Endothelial cell (in vitro differentiated cells): Measurements from ENCODE around the gene LRBA. TPM values are rescaled to one million over a fixed set of nuclear protein-coding genes. Genes with fewer than 3 reads are reported as not detected.

Experiments used
- DNase-seq: peaks from one replicate; pipeline ENCODE4 v3.0.0; 2021; ENCODE audit warnings: low spot score
- H3K27ac Mint-ChIP-seq: one replicate; pipeline ENCODE4 v1.8.0; 2021; ENCODE audit warnings: mixed read lengths, inconsistent platforms; ENCODE audit not compliant: unreplicated experiment
- H3K27me3 Mint-ChIP-seq: one replicate; pipeline ENCODE4 v1.8.0; 2021; ENCODE audit warnings: mild to moderate bottlenecking, moderate library complexity, mixed read lengths, inconsistent platforms; ENCODE audit not compliant: unreplicated experiment
- H3K36me3 Mint-ChIP-seq: one replicate; pipeline ENCODE4 v1.8.0; 2021; ENCODE audit warnings: mild to moderate bottlenecking, low read depth, mixed read lengths, inconsistent platforms; ENCODE audit not compliant: unreplicated experiment
- H3K4me1 Mint-ChIP-seq: one replicate; pipeline ENCODE4 v1.8.0; 2021; ENCODE audit warnings: mild to moderate bottlenecking, mixed read lengths, inconsistent platforms; ENCODE audit not compliant: unreplicated experiment
- H3K4me3 Mint-ChIP-seq: one replicate; pipeline ENCODE4 v1.8.0; 2021; ENCODE audit warnings: mild to moderate bottlenecking, mixed read lengths, inconsistent platforms; ENCODE audit not compliant: unreplicated experiment
- H3K9me3 Mint-ChIP-seq: one replicate; pipeline ENCODE4 v1.8.0; 2021; ENCODE audit warnings: mixed read lengths, inconsistent platforms; ENCODE audit not compliant: unreplicated experiment
- total RNA-seq: library from RNA; stranded (reverse); fragmentation: NEBNext Ultra II Directional; extraction: Animal tissue kit (Norgen Biotek cat#: 25700); gene quantifications from one replicate; pipeline ENCODE4 v1.2.1, GENCODE V29; 2021; ENCODE audit not compliant: unreplicated experiment
- TF ChIP-seq, protein P1 (sequence below): fragments of 200-600 bp; sonication (generic); IDR thresholded peaks from one replicate; pipeline ENCODE4 v1.5.0; 2021; ENCODE audit warnings: antibody characterized with exemption; ENCODE audit not compliant: unreplicated experiment

LRBA gene
- total RNA-seq, 1 donor from 2014 or later: 44.3 TPM

DNA sequence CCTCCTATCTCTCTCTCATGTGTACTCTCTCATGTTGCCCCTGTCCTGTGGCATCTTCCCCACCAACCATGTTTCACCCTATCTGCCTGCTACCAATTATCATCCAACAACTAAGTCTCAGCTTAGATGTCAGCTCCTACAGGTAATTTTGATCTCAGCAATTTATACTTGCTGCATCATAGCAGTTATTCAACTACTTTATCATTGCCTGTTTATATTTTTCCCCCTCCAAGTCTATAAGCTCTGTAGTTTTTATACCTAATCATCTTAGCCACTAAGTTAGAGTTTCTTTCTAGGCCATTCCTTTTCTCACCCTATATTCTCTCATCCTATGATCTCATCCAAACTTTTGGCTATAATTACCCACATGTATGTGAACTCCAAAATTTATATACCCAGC is 382.4 kb downstream of the LRBA start:
- DNase-seq: no peak
- H3K36me3 Mint-ChIP-seq: no peaks in the 10 kb centered on the region
- no peak overlapping the region for H3K4me3 Mint-ChIP-seq
- H3K27me3 Mint-ChIP-seq: no peaks in the 10 kb centered on the region
- TF ChIP-seq, protein P1, sequence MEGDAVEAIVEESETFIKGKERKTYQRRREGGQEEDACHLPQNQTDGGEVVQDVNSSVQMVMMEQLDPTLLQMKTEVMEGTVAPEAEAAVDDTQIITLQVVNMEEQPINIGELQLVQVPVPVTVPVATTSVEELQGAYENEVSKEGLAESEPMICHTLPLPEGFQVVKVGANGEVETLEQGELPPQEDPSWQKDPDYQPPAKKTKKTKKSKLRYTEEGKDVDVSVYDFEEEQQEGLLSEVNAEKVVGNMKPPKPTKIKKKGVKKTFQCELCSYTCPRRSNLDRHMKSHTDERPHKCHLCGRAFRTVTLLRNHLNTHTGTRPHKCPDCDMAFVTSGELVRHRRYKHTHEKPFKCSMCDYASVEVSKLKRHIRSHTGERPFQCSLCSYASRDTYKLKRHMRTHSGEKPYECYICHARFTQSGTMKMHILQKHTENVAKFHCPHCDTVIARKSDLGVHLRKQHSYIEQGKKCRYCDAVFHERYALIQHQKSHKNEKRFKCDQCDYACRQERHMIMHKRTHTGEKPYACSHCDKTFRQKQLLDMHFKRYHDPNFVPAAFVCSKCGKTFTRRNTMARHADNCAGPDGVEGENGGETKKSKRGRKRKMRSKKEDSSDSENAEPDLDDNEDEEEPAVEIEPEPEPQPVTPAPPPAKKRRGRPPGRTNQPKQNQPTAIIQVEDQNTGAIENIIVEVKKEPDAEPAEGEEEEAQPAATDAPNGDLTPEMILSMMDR: no peak
- no peaks in the 10 kb centered on the region for H3K4me1 Mint-ChIP-seq
- H3K27ac Mint-ChIP-seq: no peak overlapping the region
- H3K9me3 Mint-ChIP-seq: no peaks in the 10 kb centered on the region

DNA sequence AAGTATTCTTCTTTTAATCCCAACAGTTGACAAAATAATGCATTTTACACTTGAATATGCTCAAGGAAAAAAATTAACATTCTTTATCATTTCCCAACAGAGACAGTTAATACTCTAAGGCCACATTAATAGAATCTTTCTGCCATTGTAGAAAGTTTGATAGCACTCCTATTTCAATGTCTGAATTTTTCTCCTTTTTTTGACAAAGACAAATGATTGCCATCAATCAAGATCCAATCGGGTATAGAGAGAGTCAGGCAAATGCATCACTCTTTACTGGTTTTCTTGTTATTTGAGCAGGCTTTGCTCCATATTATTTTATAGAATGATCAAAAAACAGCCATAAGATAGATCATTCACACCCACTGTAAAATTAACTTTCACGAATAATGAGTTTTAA is 387.0 kb downstream of the LRBA start:
- Mint-ChIP-seq H3K27me3 (no peaks in the 10 kb centered on the region), H3K9me3 (no peaks in the 10 kb centered on the region), H3K4me1 (peaks cover 4% of the 10 kb centered on the region), H3K4me3 (no peak overlapping the region), H3K36me3 (no peaks in the 10 kb centered on the region), H3K27ac (no peak overlapping the region)
- no peak for DNase-seq
- TF ChIP-seq, protein P1: no peak

DNA sequence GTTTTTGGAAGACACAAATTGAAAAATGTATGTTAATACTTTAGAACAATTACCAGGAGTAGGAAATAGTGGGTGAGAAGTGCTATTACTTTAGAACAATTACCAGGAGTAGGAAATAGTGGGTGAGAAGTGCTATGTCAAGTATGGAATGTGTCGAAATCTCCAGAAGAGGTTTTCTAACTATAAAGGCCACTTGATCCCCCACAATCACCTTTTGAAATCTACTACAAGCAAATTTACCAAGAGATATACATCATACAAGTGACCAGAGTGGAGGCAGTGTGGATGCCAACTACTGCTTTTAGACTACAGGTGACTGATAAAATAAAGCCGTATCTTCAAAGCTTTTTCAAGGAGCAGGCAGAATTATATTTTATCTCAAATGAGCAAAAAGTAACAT is 390.1 kb downstream of the LRBA start:
- TF ChIP-seq, protein P1: no peak
- Mint-ChIP-seq H3K27me3 (no peaks in the 10 kb centered on the region), H3K9me3 (no peaks in the 10 kb centered on the region), H3K27ac (no peak overlapping the region), H3K4me1 (peaks cover 4% of the 10 kb centered on the region), H3K36me3 (no peaks in the 10 kb centered on the region), H3K4me3 (no peak overlapping the region)
- no peak for DNase-seq

DNA sequence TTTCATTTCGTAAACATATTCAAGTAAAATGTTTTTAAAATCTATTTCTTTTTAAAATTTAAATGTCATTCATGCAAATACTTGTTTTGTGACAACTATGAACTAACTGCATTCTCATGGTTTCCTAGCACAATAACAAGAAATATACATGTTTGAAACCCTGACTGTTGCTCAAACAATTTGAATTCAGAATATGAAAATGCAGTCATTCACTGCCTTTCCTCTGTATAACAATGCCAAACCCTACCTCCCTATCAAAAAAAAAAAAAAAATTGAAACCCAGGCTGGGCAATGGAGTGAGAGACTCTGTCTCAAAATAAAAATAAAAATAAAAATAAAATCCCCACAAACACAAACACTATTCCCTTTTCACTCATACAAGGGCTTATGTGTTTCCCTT is 391.0 kb downstream of the LRBA start:
- H3K27ac Mint-ChIP-seq: no peak overlapping the region
- H3K27me3 Mint-ChIP-seq: no peaks in the 10 kb centered on the region
- TF ChIP-seq, protein P1: no peak
- no peaks in the 10 kb centered on the region for H3K36me3 Mint-ChIP-seq
- DNase-seq: no peak
- peaks cover 4% of the 10 kb centered on the region for H3K4me1 Mint-ChIP-seq
- no peaks in the 10 kb centered on the region for H3K9me3 Mint-ChIP-seq
- H3K4me3 Mint-ChIP-seq: no peak overlapping the region

DNA sequence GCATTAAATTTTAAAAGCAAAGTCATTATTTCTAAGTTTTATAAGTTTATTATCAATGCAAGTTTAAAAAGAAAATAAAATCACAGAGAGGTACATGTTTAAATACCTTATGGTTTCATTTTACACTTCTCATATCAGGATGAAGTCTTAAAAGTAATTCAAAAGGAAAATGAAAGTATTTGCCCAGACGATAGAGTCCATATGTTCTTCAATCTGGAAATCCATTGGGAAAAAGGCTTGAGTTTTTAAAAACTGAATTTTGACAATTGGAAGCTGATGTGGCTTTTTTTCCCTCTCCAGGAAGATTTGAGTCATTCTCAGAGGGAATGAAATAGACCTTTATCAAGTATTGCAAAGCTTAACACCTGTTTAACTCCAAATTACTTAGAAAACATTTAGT is 396.0 kb downstream of the LRBA start:
- Mint-ChIP-seq H3K4me3 (no peak overlapping the region), H3K27me3 (no peaks in the 10 kb centered on the region), H3K4me1 (no peaks in the 10 kb centered on the region), H3K27ac (no peak overlapping the region), H3K36me3 (no peaks in the 10 kb centered on the region), H3K9me3 (no peaks in the 10 kb centered on the region)
- no peak for DNase-seq
- TF ChIP-seq, protein P1: no peak
